Left lung (tissue), 10 donors: Measurements from ENCODE around the gene AUP1. TPM values are rescaled to one million over a fixed set of nuclear protein-coding genes. Genes with fewer than 3 reads are reported as not detected.
A peak's percentile ranks its signal among the peaks of the same experiment; 100 is the strongest.

Source experiments
- ATAC-seq: fragments of 200-7000 bp; cut with Tn5 transposase; one replicate; pipeline ENCODE4 v1.9.1; 2020; ENCODE audit warnings: moderate library complexity
- DNase-seq, 4 donors: peaks; one replicate each; pipeline ENCODE4 v3.0.0-alpha.2; 2013 to 2020
- H3K27ac ChIP-seq, 2 donors: fragments of 200-600 bp; sonication (generic) in 1 of 2; one replicate each; pipeline versions ENCODE4 v1.5.0 to v1.8.0; 2020 to 2021
- H3K27me3 ChIP-seq, 2 donors: fragments of 200-600 bp; sonication (generic) in 1 of 2; one replicate each; pipeline versions ENCODE4 v1.5.0 to v1.8.0; 2020 to 2021
- H3K36me3 ChIP-seq, 2 donors: fragments of 200-600 bp; sonication (generic) in 1 of 2; one replicate each; pipeline versions ENCODE4 v1.5.0 to v1.8.0; 2020 to 2021
- H3K4me1 ChIP-seq, 2 donors: fragments of 200-600 bp; one replicate each; pipeline ENCODE4 v1.8.0; 2021
- H3K4me3 ChIP-seq, 2 donors: fragments of 200-600 bp; sonication (generic) in 1 of 2; one replicate each; pipeline versions ENCODE4 v1.5.0 to v1.8.0; 2020 to 2021; ENCODE audit warnings: mild to moderate bottlenecking in 1 of 2
- H3K9me3 ChIP-seq, 2 donors: fragments of 200-600 bp; sonication (generic) in 1 of 2; one replicate each; pipeline versions ENCODE4 v1.5.0 to v1.8.0; 2020 to 2021
- CTCF ChIP-seq, 2 donors: fragments of 200-600 bp; sonication (generic) in 1 of 2; IDR thresholded peaks; one replicate each; pipeline versions ENCODE4 v1.5.0 to v1.8.0; 2021; ENCODE audit warnings: antibody characterized with exemption in 2 of 2
- intact Hi-C, 2 donors: fragments of 100-400 bp; cut with DNase I; formaldehyde crosslinking; loops; one replicate each; pipeline versions ENCODE4 v1.11.2 to v1.14.2; 2022
- polyA plus RNA-seq, 6 donors: library from polyadenylated mRNA; unstranded; fragments of 120-200 nt; gene quantifications; one replicate each; pipeline ENCODE4 v1.2.1, GENCODE V29; 2013; ENCODE audit not compliant: insufficient read length in 6 of 6
- total RNA-seq, 2 donors: library from RNA; stranded (reverse); fragmentation: NEBNext Ultra II Directional; extraction: Animal tissue kit (Norgen Biotek cat#: 25700); gene quantifications; one replicate each; pipeline ENCODE4 v1.2.1, GENCODE V29; 2021
- donor health status: DM: no; HTN: yes; CAD: no.
- donor health status: DM: no; HTN: no; CAD: no.

The AUP1 gene
- total and polyA plus RNA-seq, 8 donors = 82.1 to 132 (median 96.1) TPM

- peak in 1 of 4 donors; percentile 84 for DNase-seq
Observed at GRCh38 chr2:74515271-74515980, 14.1 kb downstream of the AUP1 start.

GRCh38 chr2:74514368-74515270 is 14.9 kb downstream of the AUP1 start, which contains the start of gene TLX2:
Gene TLX2 (plus strand): TSS chr2:74514450. CDS start chr2:74514807, 357 bp downstream.
- intact Hi-C loops = no loop called here
- DNase-seq = no peak

More at GRCh38 chr2:74515271-74515980, 14.1 kb downstream of the AUP1 start:
- peaks cover 11 to 35% of the 10 kb centered on the region in 2 donors for H3K4me1 ChIP-seq
- H3K4me3 ChIP-seq = peak overlapping the region; percentile 15 to 43
- TF ChIP-seq CTCF (IDR thresholded peaks at IDR 0.05) = no peak
- no peaks in the 10 kb centered on the region for H3K36me3 ChIP-seq
- no peaks in the 10 kb centered on the region for H3K9me3 ChIP-seq
- H3K27me3 ChIP-seq = peaks cover 92 to 100% of the 10 kb centered on the region in 2 donors
- H3K27ac ChIP-seq = no peak overlapping the region
- peak; percentile 60 for ATAC-seq
- intact Hi-C loops = no loop called here

GRCh38 chr2:74513605-74514367 is 15.7 kb downstream of the AUP1 start:
- peaks cover 11 to 35% of the 10 kb centered on the region in 2 donors for H3K4me1 ChIP-seq
- ATAC-seq = no peak
- TF ChIP-seq CTCF (IDR thresholded peaks at IDR 0.05) = no peak
- intact Hi-C loops = no loop called here
- peaks cover 95 to 100% of the 10 kb centered on the region in 2 donors for H3K27me3 ChIP-seq
- DNase-seq = no peak
- no peak overlapping the region for H3K27ac ChIP-seq
- no peaks in the 10 kb centered on the region for H3K36me3 ChIP-seq
- H3K4me3 ChIP-seq = no peak overlapping the region
- no peaks in the 10 kb centered on the region for H3K9me3 ChIP-seq

More at GRCh38 chr2:74514368-74515270, 14.9 kb downstream of the AUP1 start, which contains the start of gene TLX2:
- Histone ChIP-seq H3K36me3 (no peaks in the 10 kb centered on the region), H3K4me3 (no peak within 1 kb of the TSS), H3K27me3 (peaks cover 92 to 100% of the 10 kb centered on the region in 2 donors), H3K4me1 (peaks cover 11 to 35% of the 10 kb centered on the region in 2 donors), H3K9me3 (no peaks in the 10 kb centered on the region), H3K27ac (no peak within 1 kb of the TSS)
- no peak for ATAC-seq
- no peak for TF ChIP-seq CTCF (IDR thresholded peaks at IDR 0.05)

- Histone ChIP-seq H3K27me3 (peaks cover 91 to 100% of the 10 kb centered on the region in 2 donors), H3K36me3 (no peaks in the 10 kb centered on the region), H3K27ac (no peak overlapping the region), H3K4me3 (no peak overlapping the region), H3K4me1 (peaks cover 17 to 40% of the 10 kb centered on the region in 2 donors), H3K9me3 (no peaks in the 10 kb centered on the region)
- DNase-seq = no peak
- intact Hi-C loops = no loop called here
- no peak for ATAC-seq
- no peak for TF ChIP-seq CTCF (IDR thresholded peaks at IDR 0.05)
Observed at GRCh38 chr2:74512744-74513604, 16.5 kb downstream of the AUP1 start.
